Measurements from ENCODE around the gene DCAF17.
A peak's percentile ranks its signal among the peaks of the same experiment; 100 is the strongest.
"Not testable (repeated sequence)": the region's sequence is repeated elsewhere in the genome, so short reads cannot be mapped to it uniquely, and the experiment has no call there.

DCAF17 gene

GRCh38 chr2:171523088-171524017, 89.3 kb downstream of the DCAF17 start:
- no peak overlapping the region for H3K27ac Mint-ChIP-seq
- H3K9me3 Mint-ChIP-seq, result no peaks in the 10 kb centered on the region
- no peaks in the 10 kb centered on the region for H3K36me3 Mint-ChIP-seq (ENCODE audit: low read depth)
- H3K27me3 Mint-ChIP-seq (ENCODE audit: low read depth), result peaks cover 68% of the 10 kb centered on the region
- peak overlapping the region; percentile 81 for H3K4me3 Mint-ChIP-seq
- peaks cover 7% of the 10 kb centered on the region for H3K4me1 Mint-ChIP-seq (ENCODE audit: low read depth)

- Mint-ChIP-seq H3K9me3 (no peaks in the 10 kb centered on the region), H3K27me3 (ENCODE audit: low read depth) (peaks cover 70% of the 10 kb centered on the region), H3K36me3 (ENCODE audit: low read depth) (no peaks in the 10 kb centered on the region), H3K4me1 (ENCODE audit: low read depth) (peaks cover 7% of the 10 kb centered on the region), H3K27ac (no peak overlapping the region), H3K4me3 (peak overlapping the region; percentile 26)
These were observed 90.0 kb downstream of the DCAF17 start for GRCh38 chr2:171524018-171524401.

GRCh38 chr2:171529914-171530313, 95.9 kb downstream of the DCAF17 start:
- no peak overlapping the region for H3K4me3 Mint-ChIP-seq
- H3K9me3 Mint-ChIP-seq, result peaks cover 5% of the 10 kb centered on the region
- no peaks in the 10 kb centered on the region for H3K36me3 Mint-ChIP-seq (ENCODE audit: low read depth)
- H3K27ac Mint-ChIP-seq, result no peak overlapping the region
- peaks cover 38% of the 10 kb centered on the region for H3K27me3 Mint-ChIP-seq (ENCODE audit: low read depth)
- no peaks in the 10 kb centered on the region for H3K4me1 Mint-ChIP-seq (ENCODE audit: low read depth)

- no peaks in the 10 kb centered on the region for H3K4me1 Mint-ChIP-seq (ENCODE audit: low read depth)
- no peaks in the 10 kb centered on the region for H3K36me3 Mint-ChIP-seq (ENCODE audit: low read depth)
- no peak overlapping the region for H3K27ac Mint-ChIP-seq
- H3K4me3 Mint-ChIP-seq, result no peak overlapping the region
- peaks cover 33% of the 10 kb centered on the region for H3K27me3 Mint-ChIP-seq (ENCODE audit: low read depth)
- H3K9me3 Mint-ChIP-seq, result peaks cover 5% of the 10 kb centered on the region
These were observed 96.4 kb downstream of the DCAF17 start for GRCh38 chr2:171530378-171530777.

- H3K4me3 Mint-ChIP-seq; H3K27ac Mint-ChIP-seq; H3K4me1 Mint-ChIP-seq (ENCODE audit: low read depth); H3K36me3 Mint-ChIP-seq (ENCODE audit: low read depth); H3K9me3 Mint-ChIP-seq: not testable (repeated sequence)
- H3K27me3 Mint-ChIP-seq (ENCODE audit: low read depth), result peaks cover 32% of the 10 kb centered on the region
These were observed 96.8 kb downstream of the DCAF17 start for GRCh38 chr2:171530859-171531258.

GRCh38 chr2:171531291-171531690, 97.3 kb downstream of the DCAF17 start:
- H3K9me3 Mint-ChIP-seq, result peaks cover 5% of the 10 kb centered on the region
- no peaks in the 10 kb centered on the region for H3K4me1 Mint-ChIP-seq (ENCODE audit: low read depth)
- H3K36me3 Mint-ChIP-seq (ENCODE audit: low read depth), result no peaks in the 10 kb centered on the region
- H3K4me3 Mint-ChIP-seq, result no peak overlapping the region
- H3K27me3 Mint-ChIP-seq (ENCODE audit: low read depth), result peaks cover 32% of the 10 kb centered on the region
- H3K27ac Mint-ChIP-seq, result no peak overlapping the region

- Mint-ChIP-seq H3K27ac (no peak overlapping the region), H3K9me3 (peaks cover 5% of the 10 kb centered on the region), H3K4me3 (no peak overlapping the region), H3K4me1 (ENCODE audit: low read depth) (no peaks in the 10 kb centered on the region), H3K36me3 (ENCODE audit: low read depth) (no peaks in the 10 kb centered on the region), H3K27me3 (ENCODE audit: low read depth) (peaks cover 26% of the 10 kb centered on the region)
These were observed 97.9 kb downstream of the DCAF17 start for GRCh38 chr2:171531836-171532450.

GRCh38 chr2:171533331-171533730, 99.3 kb downstream of the DCAF17 start:
- H3K27ac Mint-ChIP-seq, result no peak overlapping the region
- H3K9me3 Mint-ChIP-seq, result peaks cover 5% of the 10 kb centered on the region
- no peaks in the 10 kb centered on the region for H3K36me3 Mint-ChIP-seq (ENCODE audit: low read depth)
- no peak overlapping the region for H3K4me3 Mint-ChIP-seq
- H3K27me3 Mint-ChIP-seq (ENCODE audit: low read depth), result peaks cover 19% of the 10 kb centered on the region
- H3K4me1 Mint-ChIP-seq (ENCODE audit: low read depth), result no peaks in the 10 kb centered on the region

All from T-helper 1 cell treated with Interleukin-12 subunit alpha and Interleukin-12 subunit beta and Interleukin-4 antibody, amounts not matched to agents 30 μg/mL and 1 μg/mL, for 36 hours (primary cell).